Mucosa of gallbladder (tissue), 1 donor: ENCODE measurements around the gene KIF25. TPM values are rescaled to one million over a fixed set of nuclear protein-coding genes. Genes with fewer than 3 reads are reported as not detected.
"Not testable (repeated sequence)": the region's sequence is repeated elsewhere in the genome, so short reads cannot be mapped to it uniquely, and the experiment has no call there.

Experiments
- DNase-seq: peaks from one replicate; pipeline ENCODE4 v3.0.0-alpha.2; 2020; ENCODE audit warnings: low spot score
- total RNA-seq: library from RNA; stranded (reverse); gene quantifications from one replicate; pipeline ENCODE4 v1.2.1, GENCODE V29; 2021
- donor health status: DM: no; HTN: no; CAD: no.

Gene KIF25
- total RNA-seq, 1 donor from 2014 or later: 0.43 TPM

DNA sequence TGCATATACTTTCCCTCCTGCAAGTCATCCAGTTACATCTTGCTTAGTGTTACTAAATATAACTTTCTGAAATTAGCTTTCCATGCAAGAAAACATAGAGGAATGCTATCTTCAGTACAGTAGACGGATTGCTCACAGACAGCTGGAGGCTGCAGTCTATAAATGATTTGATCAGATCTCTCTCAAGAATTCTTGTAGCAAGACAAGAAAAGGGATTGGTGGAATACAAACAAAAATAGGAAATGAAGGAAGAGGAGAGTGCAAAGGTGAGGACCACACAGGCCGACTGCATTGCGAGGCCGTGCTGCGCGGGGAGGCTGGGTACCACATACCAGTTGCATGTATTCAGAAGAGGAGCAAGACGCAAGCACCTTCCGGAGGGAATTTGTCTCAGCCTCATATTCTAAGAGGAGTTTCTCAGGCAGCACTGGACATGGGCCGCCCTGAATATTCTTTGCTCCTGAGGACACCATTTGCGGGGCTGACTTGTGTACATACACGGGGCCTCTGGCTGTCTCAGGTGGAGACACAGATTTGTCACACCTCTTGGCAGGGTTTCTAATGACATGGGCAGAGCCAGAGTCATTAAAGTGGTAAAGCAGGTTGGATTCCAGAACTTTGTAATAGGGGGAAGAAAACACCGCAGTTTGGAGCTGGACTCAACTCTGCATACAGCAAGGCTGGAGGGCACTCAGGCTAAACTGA, 22.7 kb upstream of the KIF25 start:
- DNase-seq: no peak

DNA sequence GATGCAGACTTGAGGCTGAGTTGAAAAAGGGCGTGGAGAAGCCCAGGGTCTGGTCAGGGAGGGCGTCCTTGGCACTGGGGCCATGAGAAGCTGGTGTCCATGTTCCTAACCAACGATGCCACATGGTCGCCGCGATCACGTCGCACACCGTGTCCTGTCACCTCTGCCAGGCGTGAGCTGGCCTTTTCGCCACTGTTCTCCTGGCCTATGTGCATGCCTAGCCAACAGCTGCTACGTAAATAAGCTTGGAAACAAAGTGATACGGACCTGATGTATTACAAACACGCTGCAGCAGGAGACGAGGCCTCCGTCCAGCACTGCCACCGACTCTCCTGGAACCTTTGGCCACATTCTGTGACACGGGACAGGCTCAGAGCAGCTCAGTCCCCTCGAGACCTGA, 22.0 kb upstream of the KIF25 start:
- DNase-seq: no peak

DNA sequence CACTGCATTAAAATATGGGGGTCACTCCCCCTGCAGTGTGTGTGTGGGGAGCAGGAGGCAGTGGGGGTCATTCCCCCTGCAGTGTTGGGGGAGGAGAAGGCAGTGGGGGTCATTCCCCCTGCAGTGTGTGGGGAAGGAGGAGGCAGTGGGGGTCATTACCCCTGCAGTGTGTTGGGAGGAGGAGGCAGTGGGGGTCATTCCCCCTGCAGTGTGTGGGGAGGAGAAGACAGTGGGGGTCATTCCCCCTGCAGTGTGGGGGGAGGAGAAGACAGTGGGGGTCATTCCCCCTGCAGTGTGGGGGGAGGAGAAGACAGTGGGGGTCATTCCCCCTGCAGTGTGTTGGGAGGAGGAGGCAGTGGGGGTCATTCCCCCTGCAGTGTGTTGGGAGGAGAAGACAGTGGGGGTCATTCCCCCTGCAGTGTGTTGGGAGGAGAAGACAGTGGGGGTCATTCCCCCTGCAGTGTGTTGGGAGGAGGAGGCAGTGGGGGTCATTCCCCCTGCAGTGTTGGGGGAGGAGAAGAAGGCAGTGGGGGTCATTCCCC, 21.3 kb upstream of the KIF25 start:
- DNase-seq: not testable (repeated sequence)

DNA sequence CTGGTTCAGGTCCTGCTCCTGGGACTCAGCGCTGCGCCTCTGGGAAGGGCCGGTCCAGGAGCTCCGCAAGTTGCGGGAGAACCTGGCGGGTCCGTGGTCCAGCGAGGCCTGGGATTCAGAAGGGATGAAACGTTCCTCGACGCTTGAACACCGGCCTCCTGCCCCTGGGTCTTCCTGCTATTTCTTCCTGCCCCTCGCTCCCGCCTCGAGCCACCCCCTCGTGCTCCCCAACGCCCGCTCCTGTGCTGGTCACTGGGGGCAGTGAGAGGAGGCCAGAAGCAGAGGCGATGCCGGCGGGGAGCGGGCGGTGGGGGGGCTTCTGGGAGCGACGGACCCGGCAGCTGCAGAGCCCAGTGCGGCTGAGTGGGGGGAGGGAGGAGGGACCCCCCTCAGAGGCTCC, 20.8 kb upstream of the KIF25 start:
- no peak for DNase-seq

DNA sequence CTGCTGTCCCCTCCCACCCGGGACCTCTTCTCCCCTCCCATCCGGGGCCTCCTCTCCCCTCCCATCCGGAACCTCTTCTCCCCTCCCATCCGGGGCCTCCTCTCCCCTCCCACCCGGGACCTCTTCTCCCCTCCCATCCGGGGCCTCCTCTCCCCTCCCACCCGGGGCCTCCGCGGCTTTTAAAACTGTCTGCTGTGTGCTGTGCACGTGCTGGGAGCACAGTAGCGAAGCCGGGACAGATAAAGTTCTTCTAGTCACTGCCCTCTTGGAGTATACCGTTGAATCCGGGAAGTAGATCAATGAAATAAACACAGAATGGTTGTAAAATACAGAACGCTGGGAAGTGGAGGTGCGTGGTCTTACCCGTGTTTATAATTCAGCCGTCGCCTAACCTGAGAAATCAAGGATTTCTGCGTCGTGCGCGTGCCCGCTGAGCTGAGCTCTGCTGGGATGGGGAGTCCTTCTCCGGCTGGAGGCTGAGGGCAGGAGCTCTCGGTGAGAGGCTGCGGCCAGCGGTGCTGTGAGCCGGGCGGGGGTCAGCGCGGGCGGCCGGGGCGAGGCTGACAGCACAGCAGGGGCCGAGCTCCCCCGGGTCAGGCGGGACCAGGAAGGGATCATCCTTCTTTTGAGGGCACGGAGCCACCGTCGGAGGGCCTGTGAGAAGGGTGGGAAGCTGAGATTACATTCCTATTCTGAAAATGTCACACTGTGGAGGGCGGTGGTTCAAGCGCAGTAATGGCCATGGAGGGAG, 19.6 kb upstream of the KIF25 start:
- no peak for DNase-seq

DNA sequence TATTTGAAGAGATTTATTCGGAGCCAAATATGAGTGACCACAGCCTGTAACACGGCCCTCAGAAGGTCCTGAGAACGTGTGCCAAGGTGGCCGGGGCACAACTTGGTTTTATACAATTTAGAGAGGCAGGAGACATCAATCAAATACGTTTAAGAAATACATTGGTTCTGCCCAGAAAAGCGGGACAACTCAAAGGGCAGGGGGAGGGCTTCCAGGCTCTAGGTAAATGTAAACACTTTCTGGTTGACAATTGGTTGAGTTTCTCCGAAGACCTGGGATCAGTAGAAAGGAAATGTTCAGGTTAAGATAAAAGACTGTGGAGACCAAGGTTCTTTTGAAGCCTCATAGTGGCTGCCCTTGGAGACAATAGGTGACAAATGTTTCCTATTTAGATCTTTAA, 18.9 kb upstream of the KIF25 start:
- no peak for DNase-seq

DNA sequence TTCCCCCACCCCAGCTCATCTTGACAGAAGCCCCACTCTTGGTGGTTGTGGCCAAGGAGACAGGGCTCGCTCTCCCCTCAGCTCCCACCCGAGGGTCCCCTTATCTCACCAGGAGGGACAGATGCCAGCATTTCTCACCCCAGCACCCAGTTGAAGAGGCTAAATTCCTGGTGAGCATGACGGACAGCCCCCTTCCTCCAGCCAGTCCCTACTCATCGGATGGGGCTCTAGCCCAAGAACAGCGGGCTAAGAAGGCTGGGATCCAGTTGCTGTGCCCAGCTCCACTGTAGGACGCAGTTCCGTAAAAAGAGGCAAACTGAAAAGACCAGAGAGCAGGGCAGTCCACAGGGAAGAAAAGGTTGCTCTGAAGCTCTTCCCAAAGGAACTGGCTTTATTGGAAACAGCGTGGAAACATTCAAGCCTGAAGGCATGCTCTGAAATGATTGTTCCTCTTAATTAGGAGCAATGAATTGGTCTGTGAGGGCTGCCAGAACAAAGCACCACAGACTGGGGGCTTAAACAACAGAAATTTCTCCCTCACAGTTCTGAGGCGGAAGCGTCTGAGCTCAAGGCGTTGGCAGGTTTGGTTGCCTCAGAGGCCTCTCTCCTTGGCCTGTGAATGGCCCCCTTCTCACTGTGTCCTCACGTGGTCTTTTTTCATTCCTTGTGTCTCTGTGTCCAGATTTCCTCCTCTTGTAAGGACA, 17.9 kb upstream of the KIF25 start:
- DNase-seq: no peak

DNA sequence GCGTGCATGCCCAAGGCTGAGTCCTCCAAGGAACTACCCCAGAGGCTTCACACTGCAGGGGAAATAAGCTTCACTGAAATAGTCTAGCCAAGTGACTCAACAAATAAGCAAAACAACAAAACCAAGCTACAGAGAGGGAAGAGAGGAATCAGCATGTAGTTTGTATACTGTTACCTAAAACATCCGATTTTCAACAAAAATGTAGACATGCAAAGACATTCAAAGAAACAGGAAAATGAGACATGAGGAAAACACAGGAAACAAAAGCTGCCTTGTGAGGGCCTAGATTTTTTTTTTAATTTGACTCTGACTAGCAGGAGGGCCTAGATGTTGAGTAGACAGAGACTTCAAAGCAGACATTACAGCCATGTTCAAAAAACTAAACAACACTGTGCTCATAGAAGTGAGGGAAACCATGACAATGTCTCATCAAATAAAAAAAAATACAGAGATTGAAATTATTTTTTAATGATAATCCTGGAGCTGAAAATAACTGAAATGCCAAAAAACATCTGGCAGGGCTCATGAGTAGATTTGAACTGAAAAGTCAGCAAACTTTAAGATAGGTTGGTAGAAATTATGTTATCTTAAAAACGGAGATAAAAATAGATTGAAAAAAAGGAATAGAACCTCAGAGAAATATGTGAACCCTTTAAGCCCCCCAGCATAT, 16.4 kb upstream of the KIF25 start:
- no peak for DNase-seq

DNA sequence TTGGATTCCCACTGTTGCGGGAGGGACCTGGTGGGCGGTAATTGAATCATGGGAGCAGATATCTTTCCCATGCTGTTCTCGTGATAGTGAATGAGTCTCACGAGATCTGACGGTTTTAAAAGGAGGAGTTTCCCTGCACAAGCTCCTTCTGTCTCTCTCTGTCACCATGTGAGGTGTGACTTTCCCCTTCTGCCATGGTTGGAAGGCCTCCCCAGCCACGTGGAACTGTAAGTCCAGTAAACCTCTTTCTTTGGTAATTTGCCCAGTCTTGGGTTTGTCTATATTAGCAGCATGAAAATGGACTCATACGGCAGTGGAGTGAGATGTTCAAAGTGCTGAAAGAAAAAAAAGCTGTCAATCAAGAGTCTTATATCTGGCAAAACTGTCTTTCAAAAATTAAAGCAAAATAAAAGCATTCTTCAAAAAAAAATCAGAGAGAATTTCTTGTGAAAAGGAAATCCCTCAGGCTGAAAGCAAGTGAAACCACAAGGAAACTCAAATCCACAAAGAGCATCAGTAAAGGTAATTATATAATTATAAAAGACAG, 15.5 kb upstream of the KIF25 start:
- DNase-seq: no peak

DNA sequence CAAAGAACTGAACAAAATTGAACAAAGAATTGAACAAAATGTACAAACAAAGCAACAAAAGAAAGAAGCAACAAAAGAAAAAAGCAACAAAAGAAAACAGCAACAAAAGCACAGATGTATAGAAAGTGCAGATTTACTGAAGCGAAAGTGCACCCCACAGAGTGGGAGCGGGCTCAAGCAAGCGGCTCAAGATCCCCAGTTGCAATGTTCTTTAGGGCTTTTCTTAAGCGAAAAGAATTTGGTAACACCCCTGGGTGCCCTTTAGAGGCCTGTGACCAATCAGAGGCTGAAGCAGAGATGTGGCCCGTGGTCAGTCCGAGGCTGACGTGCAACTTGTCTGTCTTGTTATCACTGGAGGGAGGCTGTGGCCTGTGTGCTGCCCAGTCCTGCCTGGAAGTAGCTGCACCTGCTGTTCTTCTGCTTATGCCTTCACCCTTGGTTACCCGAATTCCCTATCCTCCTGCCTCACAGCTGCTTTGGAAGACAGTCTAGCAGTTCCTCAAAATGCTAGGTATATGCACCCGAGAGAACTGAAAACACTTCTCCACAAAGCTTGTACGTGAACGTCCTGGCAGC, 13.2 kb upstream of the KIF25 start:
- DNase-seq: no peak

DNA sequence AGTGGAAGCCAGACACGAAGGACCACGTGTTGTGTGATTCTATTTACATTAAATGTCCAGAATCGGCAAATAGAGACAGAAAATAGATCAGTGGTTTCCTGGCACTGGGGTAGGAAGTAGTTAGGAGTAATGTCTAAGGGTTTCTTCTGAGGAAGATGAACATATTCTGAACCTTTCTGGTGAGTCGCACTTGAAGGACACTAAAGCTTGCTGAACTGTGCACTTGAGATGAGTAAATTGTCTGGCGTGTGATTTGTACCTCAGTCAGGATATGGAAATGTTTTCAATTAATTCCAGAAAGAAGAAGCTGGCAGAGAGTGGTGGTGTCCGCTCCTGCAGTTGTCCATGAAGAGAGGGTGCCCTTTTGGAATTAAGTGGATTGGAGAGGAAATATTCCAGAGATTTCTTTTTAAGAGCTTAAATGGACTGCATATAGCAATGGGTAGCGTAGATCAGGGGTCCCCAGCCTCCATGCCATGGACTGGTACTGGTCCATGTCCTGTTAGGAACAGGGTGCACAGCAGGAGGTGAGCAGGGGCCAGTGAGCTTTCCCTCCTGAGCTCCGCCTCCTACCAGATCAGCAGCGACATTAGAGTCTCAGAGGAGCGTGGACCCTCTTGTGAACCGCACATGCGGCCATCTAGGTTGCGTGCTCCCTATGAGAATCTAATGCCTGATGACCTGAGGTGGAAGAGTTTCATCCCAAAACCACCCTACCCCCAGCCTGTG, 12.4 kb upstream of the KIF25 start:
- no peak for DNase-seq

DNA sequence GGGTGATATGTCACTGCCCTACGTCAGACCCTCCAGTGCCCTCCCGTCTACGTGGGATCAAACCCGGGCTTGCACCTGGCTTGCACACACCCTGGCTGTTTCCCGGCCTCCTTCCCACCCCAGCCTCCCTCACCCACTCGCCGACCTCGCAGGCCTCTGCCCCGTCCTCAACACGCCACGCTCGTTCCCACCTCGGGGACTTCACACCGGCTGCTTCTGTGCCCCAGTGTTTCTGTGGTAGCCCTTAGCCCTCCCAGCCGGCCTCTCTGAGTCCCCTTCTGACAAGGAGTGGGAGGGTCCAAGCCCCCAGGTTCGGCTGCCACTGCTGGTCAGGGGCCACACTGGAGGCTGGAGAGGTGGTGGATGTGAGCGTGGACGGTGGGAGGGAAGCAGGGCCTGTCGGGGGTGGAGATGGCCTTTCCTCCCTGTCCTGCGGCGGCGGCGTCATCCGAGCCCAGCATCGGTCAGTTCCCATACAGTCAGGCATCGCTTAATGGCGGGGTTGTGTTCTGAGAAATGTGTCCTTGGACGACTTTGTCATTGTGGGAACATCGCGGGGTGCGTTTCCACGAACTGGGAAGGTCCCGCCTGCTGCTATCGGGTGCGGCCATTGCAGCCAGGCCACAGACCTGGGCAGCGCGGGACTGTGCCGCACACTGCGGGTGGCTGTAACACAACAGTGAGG, 11.4 kb upstream of the KIF25 start:
- DNase-seq: no peak

DNA sequence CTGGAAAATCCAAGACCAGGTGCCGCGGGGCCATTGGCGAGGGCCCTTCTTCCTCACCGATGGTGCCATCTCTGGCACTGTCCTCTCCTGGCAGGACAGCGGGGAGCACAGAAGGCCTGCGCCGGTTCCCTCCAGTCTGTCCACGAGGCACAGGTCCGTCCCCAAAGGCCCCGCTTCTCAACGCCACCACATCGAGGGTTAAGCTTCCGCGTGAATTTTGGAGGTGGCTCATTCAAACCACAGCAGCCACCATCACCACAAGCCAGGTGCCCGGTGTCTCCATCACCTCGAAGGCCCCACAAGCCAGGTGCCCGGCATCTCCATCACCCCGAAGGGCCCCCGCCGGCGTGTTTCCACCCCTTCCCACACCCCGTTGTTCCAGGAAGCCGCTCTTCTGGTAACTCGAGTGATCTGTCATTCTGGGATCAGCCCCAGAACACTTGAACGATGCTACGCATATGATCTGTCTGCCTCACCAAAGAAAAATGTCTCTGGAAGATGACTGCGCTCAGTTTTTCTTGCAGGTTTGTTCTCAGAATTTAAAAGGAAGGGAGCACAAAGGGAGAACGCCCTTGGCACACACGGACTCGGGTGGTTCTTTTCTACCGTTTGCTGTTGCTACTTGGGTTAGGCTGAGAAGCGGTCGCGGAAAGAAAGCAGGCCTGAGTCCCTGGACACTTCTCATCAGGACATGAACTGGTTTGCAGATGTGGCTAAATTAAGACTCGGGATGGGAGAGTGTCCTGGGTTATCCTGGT, 9.9 kb upstream of the KIF25 start:
- no peak for DNase-seq

DNA sequence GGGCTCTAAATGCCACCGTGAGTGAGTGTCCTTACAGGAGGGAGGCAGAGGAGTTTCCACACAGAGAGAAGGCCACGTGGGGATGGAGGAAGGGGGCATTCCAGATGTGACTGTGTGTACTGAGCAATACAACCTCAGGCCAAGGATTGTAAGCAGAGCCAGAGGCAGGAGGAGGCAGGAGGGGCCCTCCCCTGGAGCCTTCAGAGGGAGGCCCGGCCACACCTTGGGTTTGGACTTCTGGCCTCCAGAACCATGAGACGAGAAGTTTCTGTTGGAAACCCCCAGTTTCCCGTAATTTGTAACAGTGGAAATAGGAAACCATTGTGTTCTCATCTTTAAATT, 9.3 kb upstream of the KIF25 start:
- DNase-seq: no peak

DNA sequence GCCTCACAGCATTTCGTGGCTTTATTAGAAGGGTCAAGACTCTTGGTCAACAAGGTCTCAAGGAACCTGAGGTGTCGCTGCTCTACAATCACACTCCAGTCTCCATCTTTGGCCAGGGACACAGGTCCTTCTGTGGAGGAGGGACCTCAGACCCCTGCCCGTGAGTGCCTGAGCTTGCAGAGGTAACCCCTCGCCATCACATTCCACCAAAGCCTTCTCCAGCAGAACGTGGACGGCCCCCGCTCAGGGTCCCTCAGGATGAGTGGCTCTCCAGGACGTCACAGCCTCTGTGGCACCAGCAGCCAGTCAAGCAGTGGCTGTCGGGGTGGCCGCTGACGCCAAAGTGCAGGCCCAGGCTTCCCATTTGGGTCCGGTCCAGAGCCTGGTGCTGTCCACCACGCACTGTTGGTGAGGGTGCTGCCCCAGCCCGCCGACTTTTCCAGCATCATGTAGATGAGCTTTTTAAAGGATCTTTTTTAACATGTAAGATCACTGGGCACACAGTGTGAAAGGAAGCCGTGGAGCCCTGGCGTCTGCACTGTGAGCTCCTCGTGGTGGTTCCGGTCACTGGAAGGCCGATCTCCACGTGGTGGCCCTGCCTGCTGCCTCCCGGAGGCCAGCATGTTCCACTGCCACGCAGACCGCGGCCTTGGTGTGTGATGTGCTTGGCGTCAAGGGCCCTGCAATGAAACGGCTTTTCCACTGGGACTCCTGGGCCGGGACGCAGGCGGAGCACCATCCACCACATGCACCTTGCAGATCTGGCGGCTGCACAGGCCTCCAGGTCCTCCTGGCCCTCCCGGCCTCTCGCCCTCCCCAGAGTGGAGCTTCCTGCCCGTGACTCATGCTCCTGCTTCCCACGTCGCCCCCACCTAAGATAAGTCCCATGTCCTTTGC, 8.3 kb upstream of the KIF25 start:
- no peak for DNase-seq

DNA sequence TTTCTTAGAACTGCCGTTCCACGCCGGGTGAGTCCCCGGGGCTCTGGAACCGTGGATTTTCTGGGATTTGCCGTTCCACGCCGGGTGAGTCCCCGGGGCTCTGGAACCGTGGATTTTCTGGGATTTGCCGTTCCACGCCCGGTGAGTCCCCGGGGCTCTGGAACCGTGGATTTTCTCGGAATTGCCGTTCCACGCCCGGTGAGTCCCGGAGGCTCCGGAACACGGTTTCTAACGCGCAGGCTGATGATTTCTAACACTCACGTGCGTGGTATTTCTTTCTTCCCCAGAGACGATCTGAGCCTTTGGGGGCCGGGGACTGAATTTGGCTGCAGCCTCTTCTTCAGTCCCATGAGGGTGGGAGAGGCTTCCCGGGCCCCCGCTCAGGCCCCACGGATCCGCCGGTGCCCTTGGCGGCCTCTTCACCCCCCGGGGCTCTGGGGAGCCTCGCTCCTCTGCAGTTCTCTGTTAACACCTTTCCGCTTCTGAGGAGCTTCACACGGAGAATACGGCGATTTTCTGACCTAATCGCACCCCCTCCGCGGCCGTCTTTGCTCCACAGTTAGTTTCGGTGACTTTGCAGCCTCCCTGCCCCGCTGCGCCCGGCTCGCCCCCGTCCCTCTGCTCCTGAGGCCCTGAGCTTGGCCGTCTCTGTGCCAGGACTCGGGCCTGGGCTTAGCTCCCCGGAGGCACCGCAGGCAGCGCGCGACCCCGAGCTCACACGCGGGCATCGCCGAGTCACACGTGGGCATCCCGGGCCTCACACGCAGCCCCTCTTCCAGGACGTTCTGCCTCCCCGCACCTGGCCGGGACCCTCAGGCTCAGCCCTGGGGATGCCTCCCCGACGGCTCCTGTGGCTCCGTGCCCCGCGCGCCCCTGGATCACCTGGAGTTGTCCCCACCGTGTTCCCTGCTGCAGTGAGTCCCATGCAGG, 7.2 kb upstream of the KIF25 start:
- DNase-seq: no peak

DNA sequence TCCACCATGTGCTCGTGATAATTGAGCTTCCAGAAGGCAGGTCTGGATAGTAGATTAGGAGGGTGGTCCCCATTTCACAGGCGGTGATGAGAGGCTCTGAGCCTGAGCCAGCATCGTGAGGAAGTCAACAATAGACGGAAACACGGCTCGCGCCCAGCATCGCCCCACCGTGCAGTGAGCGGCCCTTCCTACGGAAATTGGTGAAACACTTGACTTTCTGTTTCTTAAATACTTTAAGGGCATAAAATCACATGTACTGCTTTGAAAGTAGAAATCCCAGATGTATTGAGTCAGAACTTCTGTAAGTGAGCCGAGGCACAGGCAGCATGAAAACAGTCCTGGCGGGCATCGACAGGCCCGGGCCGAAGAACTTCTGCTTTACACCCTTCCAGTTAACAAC, 4.3 kb upstream of the KIF25 start:
- no peak for DNase-seq
